ENCODE measurements around the gene MRTFB.

DNA sequence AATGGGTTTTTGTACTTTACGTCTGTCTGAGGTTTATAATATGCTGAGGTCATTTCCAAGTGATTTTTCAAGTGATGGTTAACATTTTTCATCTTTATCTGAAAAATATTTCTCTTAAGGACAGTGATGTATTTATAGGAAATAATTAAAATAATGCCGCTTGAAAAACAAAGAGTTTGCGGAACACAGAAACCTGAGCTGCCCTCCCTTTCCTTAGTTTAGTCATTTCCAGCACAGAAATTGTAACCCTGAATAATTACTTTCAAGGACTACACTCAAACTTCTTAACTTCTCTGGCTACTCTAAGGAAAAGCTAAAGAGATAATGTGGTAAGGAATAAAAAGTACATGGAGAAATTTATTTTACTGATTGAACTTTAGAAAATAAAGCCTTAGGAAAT is 54.6 kb downstream of the MRTFB start:
- TF ChIP-seq, protein P1, sequence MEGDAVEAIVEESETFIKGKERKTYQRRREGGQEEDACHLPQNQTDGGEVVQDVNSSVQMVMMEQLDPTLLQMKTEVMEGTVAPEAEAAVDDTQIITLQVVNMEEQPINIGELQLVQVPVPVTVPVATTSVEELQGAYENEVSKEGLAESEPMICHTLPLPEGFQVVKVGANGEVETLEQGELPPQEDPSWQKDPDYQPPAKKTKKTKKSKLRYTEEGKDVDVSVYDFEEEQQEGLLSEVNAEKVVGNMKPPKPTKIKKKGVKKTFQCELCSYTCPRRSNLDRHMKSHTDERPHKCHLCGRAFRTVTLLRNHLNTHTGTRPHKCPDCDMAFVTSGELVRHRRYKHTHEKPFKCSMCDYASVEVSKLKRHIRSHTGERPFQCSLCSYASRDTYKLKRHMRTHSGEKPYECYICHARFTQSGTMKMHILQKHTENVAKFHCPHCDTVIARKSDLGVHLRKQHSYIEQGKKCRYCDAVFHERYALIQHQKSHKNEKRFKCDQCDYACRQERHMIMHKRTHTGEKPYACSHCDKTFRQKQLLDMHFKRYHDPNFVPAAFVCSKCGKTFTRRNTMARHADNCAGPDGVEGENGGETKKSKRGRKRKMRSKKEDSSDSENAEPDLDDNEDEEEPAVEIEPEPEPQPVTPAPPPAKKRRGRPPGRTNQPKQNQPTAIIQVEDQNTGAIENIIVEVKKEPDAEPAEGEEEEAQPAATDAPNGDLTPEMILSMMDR (IDR thresholded peaks at IDR 0.05; ENCODE audit: low read depth, low read length): no peak
- no peak for TF ChIP-seq EZH2phosphoT487 (IDR thresholded peaks at IDR 0.05; ENCODE audit: low read depth)
